ENCODE results near the gene LMF1.

GRCh38 chr16:968620-969019 lies 2.2 kb downstream of the LMF1 start:
- TF ChIP-seq CTCF (IDR thresholded peaks at IDR 0.05) (no peak), POLR2A (IDR thresholded peaks at IDR 0.05) (no peak)
